Smooth muscle cell (in vitro differentiated cells): ENCODE results near the gene SAMMSON. TPM values are rescaled to one million over a fixed set of nuclear protein-coding genes. Genes with fewer than 3 reads are reported as not detected.

Source experiments
- DNase-seq: peaks from one replicate; lab custom pipeline; 2025; ENCODE audit not compliant: unreplicated experiment; lab: John Stamatoyannopoulos, UW
- H2AFZ ChIP-seq: fragments of 200-600 bp; sonication (generic); 2 replicates; pipeline ENCODE4 v1.6.0; 2016; ENCODE audit warnings: antibody characterized with exemption, low read depth, mild to moderate bottlenecking
- H3F3A ChIP-seq: fragments of 200-600 bp; sonication (generic); 2 replicates; pipeline ENCODE4 v1.6.0; 2017; ENCODE audit warnings: antibody characterized with exemption, low read depth
- H3K27ac ChIP-seq: fragments of 200-600 bp; sonication (generic); 2 replicates; pipeline ENCODE4 v1.5.1; 2016; ENCODE audit warnings: low read depth, mild to moderate bottlenecking
- H3K27me3 ChIP-seq: fragments of 200-600 bp; sonication (generic); 2 replicates; pipeline ENCODE4 v1.6.1; 2016; ENCODE audit warnings: low read depth, mild to moderate bottlenecking
- H3K36me3 ChIP-seq: fragments of 200-600 bp; sonication (generic); 2 replicates; pipeline ENCODE4 v1.5.1; 2016; ENCODE audit warnings: low read depth
- H3K4me1 ChIP-seq: fragments of 200-600 bp; sonication (generic); 2 replicates; pipeline ENCODE4 v1.5.1; 2016; ENCODE audit warnings: low read depth
- H3K4me2 ChIP-seq: fragments of 200-600 bp; sonication (generic); 2 replicates; pipeline ENCODE4 v1.6.0; 2016; ENCODE audit warnings: mild to moderate bottlenecking
- H3K4me3 ChIP-seq: fragments of 200-600 bp; sonication (generic); 2 replicates; pipeline ENCODE4 v1.5.1; 2016; ENCODE audit warnings: mild to moderate bottlenecking
- H3K79me2 ChIP-seq: fragments of 200-600 bp; sonication (generic); 2 replicates; pipeline ENCODE4 v1.6.0; 2016; ENCODE audit warnings: low read depth, mild to moderate bottlenecking
- H3K9ac ChIP-seq: fragments of 200-600 bp; sonication (generic); 2 replicates; pipeline ENCODE4 v1.6.0; 2016; ENCODE audit warnings: low read depth
- H3K9me3 ChIP-seq: fragments of 200-600 bp; sonication (generic); replicated peaks from 2 replicates; pipeline ENCODE4 v1.5.1; 2016; ENCODE audit warnings: low read depth
- H4K20me1 ChIP-seq: fragments of 200-600 bp; sonication (generic); 2 replicates; pipeline ENCODE4 v1.6.0; 2016; ENCODE audit warnings: low read depth
- CTCF ChIP-seq: fragments of 200-600 bp; sonication (generic); IDR thresholded peaks from 2 replicates; pipeline ENCODE4 v1.5.1; 2017; ENCODE audit warnings: borderline replicate concordance, mild to moderate bottlenecking, antibody characterized with exemption; ENCODE audit not compliant: insufficient read depth, poor library complexity, severe bottlenecking
- WGBS: methylation state at CpG from one replicate; pipeline ENCODE4 v1.1.7; 2016; ENCODE audit warnings: low lambda C conversion rate; 5-methylcytosine and 5-hydroxymethylcytosine counted together
- polyA plus RNA-seq: library from polyadenylated mRNA; unstranded; fragments of >200 nt; fragmentation: Nextera tagmentation; extraction: Ambion mirVana; gene quantifications from 2 replicates; pipeline ENCODE4 v1.2.1, GENCODE V29; 2016
- total RNA-seq: library from RNA; depleted of rRNA; stranded (reverse); fragments of >200 nt; gene quantifications from 2 replicates; pipeline ENCODE4 v1.2.3, GENCODE V29; 2014

Gene SAMMSON
- total and polyA plus RNA-seq, 2 experiments from 2014 or later = not detected

GRCh38 chr3:69961706-69962439, 37.7 kb upstream of the SAMMSON start:
- DNase-seq = no peak
- Histone ChIP-seq H3K79me2 (no peaks in the 10 kb centered on the region), H3K4me2 (no peak overlapping the region), H3K4me3 (no peak overlapping the region), H2AFZ (no peak overlapping the region), H3K9ac (no peak overlapping the region), H3K27me3 (no peaks in the 10 kb centered on the region), H3F3A (no peaks in the 10 kb centered on the region), H3K27ac (no peak overlapping the region), H4K20me1 (no peaks in the 10 kb centered on the region), H3K9me3 (no peaks in the 10 kb centered on the region), H3K36me3 (no peaks in the 10 kb centered on the region), H3K4me1 (no peaks in the 10 kb centered on the region)
- WGBS = 90% methylated on average over 5 of the region's 5 CpGs
- no peak for TF ChIP-seq CTCF

GRCh38 chr3:69963643-69964042, 35.9 kb upstream of the SAMMSON start:
- TF ChIP-seq CTCF = no peak

GRCh38 chr3:69967156-69967555, 32.4 kb upstream of the SAMMSON start:
- Histone ChIP-seq H3K36me3 (no peaks in the 10 kb centered on the region), H3K4me3 (no peak overlapping the region), H3K27ac (no peak overlapping the region), H3K4me1 (no peaks in the 10 kb centered on the region), H3K4me2 (no peak overlapping the region), H3K9ac (no peak overlapping the region), H4K20me1 (no peaks in the 10 kb centered on the region), H3K79me2 (no peaks in the 10 kb centered on the region), H3K27me3 (no peaks in the 10 kb centered on the region), H3F3A (no peaks in the 10 kb centered on the region), H2AFZ (no peak overlapping the region), H3K9me3 (no peaks in the 10 kb centered on the region)
- WGBS = 90% methylated on average over 6 of the region's 6 CpGs
- no peak for DNase-seq
- no peak for TF ChIP-seq CTCF

More at GRCh38 chr3:69963643-69964042, 35.9 kb upstream of the SAMMSON start:
- H2AFZ ChIP-seq = no peak overlapping the region
- 98% methylated on average over 3 of the region's 3 CpGs for WGBS
- H3K9ac ChIP-seq = no peak overlapping the region
- no peak overlapping the region for H3K4me2 ChIP-seq
- no peaks in the 10 kb centered on the region for H4K20me1 ChIP-seq
- H3K79me2 ChIP-seq = no peaks in the 10 kb centered on the region
- no peaks in the 10 kb centered on the region for H3K4me1 ChIP-seq
- no peaks in the 10 kb centered on the region for H3K36me3 ChIP-seq
- H3K4me3 ChIP-seq = no peak overlapping the region
- H3F3A ChIP-seq = no peaks in the 10 kb centered on the region
- no peaks in the 10 kb centered on the region for H3K27me3 ChIP-seq
- H3K9me3 ChIP-seq = no peaks in the 10 kb centered on the region
- no peak for DNase-seq
- no peak overlapping the region for H3K27ac ChIP-seq

GRCh38 chr3:69970827-69971226, 28.7 kb upstream of the SAMMSON start:
- H4K20me1 ChIP-seq = no peaks in the 10 kb centered on the region

More at GRCh38 chr3:69970827-69971226, 28.7 kb upstream of the SAMMSON start:
- Histone ChIP-seq H3K9ac (no peak overlapping the region), H3K4me1 (no peaks in the 10 kb centered on the region), H3K36me3 (no peaks in the 10 kb centered on the region), H3K27ac (no peak overlapping the region), H3K9me3 (no peaks in the 10 kb centered on the region), H3K27me3 (no peaks in the 10 kb centered on the region), H3K4me3 (no peak overlapping the region), H3K79me2 (no peaks in the 10 kb centered on the region), H2AFZ (no peak overlapping the region), H3F3A (no peaks in the 10 kb centered on the region), H3K4me2 (no peak overlapping the region)
- no peak for DNase-seq
- 93% methylated on average over 5 of the region's 5 CpGs for WGBS
- TF ChIP-seq CTCF = no peak
